A673 (cell line): ENCODE data around the gene GFY. TPM values are rescaled to one million over a fixed set of nuclear protein-coding genes. Genes with fewer than 3 reads are reported as not detected.

ENCODE experiments used
- BruUV-seq: library from RNA; stranded (reverse); fragments of 400-500 nt; replicated peaks from 2 replicates; lab custom pipeline; 2021; lab: Mats Ljungman, UMichigan
- CTCF ChIA-PET: fragments of 300-600 bp; sonication (Branson Sonifier 250); formaldehyde crosslinking; loops from one replicate; lab custom pipeline; 2022; ENCODE audit warnings: antibody characterized with exemption; lab: Charles Lee
- POLR2A ChIA-PET: fragments of 300-600 bp; sonication (Branson Sonifier 250); formaldehyde crosslinking; loops from one replicate; lab custom pipeline; 2022; ENCODE audit warnings: antibody characterized with exemption; ENCODE audit not compliant: low non-redundant PET; lab: Charles Lee
- DNase-seq: peaks from one replicate; pipeline ENCODE4 v3.0.0-alpha.2; 2015; ENCODE audit warnings: low spot score
- H3K27ac ChIP-seq: fragments of 200-600 bp; sonication (generic); 2 replicates; pipeline ENCODE4 v1.5.1; 2016; ENCODE audit warnings: mixed run types, low read depth, mild to moderate bottlenecking, mixed read lengths, antibody characterized with exemption, low read length; ENCODE audit not compliant: poor library complexity, severe bottlenecking
- H3K27me3 ChIP-seq: fragments of 200-600 bp; sonication (generic); replicated peaks from 2 replicates; pipeline ENCODE4 v1.6.1; 2017; ENCODE audit warnings: mixed run types, low read depth, mild to moderate bottlenecking, mixed read lengths, antibody characterized with exemption, low read length; ENCODE audit not compliant: insufficient read depth, poor library complexity
- H3K36me3 ChIP-seq: fragments of 200-600 bp; sonication (generic); 2 replicates; pipeline ENCODE4 v1.6.1; 2016; ENCODE audit warnings: mixed run types, mild to moderate bottlenecking, mixed read lengths, antibody characterized with exemption, low read length; ENCODE audit not compliant: insufficient read depth, poor library complexity, severe bottlenecking
- H3K4me1 ChIP-seq: fragments of 200-600 bp; sonication (generic); 2 replicates; pipeline ENCODE4 v1.6.1; 2017; ENCODE audit warnings: mixed run types, mild to moderate bottlenecking, mixed read lengths, antibody characterized with exemption, low read length; ENCODE audit not compliant: insufficient read depth, poor library complexity, severe bottlenecking
- H3K4me3 ChIP-seq: fragments of 200-600 bp; sonication (generic); 2 replicates; pipeline ENCODE4 v1.5.1; 2016; ENCODE audit warnings: low read depth, mixed run types, mild to moderate bottlenecking, mixed read lengths, low read length; ENCODE audit not compliant: poor library complexity, severe bottlenecking
- H3K9me3 ChIP-seq: fragments of 200-600 bp; sonication (generic); 2 replicates; pipeline ENCODE4 v1.6.1; 2016; ENCODE audit warnings: mixed run types, low read depth, mild to moderate bottlenecking, mixed read lengths, antibody characterized with exemption, low read length; ENCODE audit not compliant: poor library complexity, severe bottlenecking
- CTCF ChIP-seq: fragments of 300-800, 200-600 bp; sonication (generic); conservative IDR thresholded peaks from 2 replicates; pipeline ENCODE4 v1.5.1; 2017; ENCODE audit warnings: low read depth, mild to moderate bottlenecking, antibody characterized with exemption, low read length, moderate library complexity, mixed read lengths
- EZH2 ChIP-seq: fragments of 200-600 bp; sonication (generic); IDR thresholded peaks from 2 replicates; pipeline ENCODE4 v1.6.1; 2017; ENCODE audit warnings: borderline replicate concordance, low read depth, mild to moderate bottlenecking, mixed read lengths, antibody characterized with exemption, low read length; ENCODE audit not compliant: poor library complexity, severe bottlenecking
- intact Hi-C: fragments of 100-400 bp; cut with micrococcal nuclease; formaldehyde crosslinking; loops from one replicate; pipeline ENCODE4 v1.10.0; 2022; ENCODE audit not compliant: unreplicated experiment
- total RNA-seq: library from RNA; stranded (reverse); gene quantifications from 2 replicates; pipeline ENCODE4 v1.2.3, GENCODE V29; 2021

GFY gene
- total RNA-seq, 1 experiment from 2014 or later = not detected

- POLR2A ChIA-PET = no interaction called here
- Histone ChIP-seq H3K36me3 (no peaks in the 10 kb centered on the region), H3K9me3 (no peaks in the 10 kb centered on the region), H3K27me3 (peaks cover 29% of the 10 kb centered on the region), H3K4me3 (no peak overlapping the region), H3K4me1 (peaks cover 9% of the 10 kb centered on the region), H3K27ac (no peak overlapping the region)
- BruUV-seq = no TSS peak
- DNase-seq = no peak
- peak; percentile 64 for TF ChIP-seq CTCF
- no peak for TF ChIP-seq EZH2
- CTCF ChIA-PET = interaction anchor here (0.5 to 1.0 kb wide), 2 partner anchors 10 to 14 kb away, joined by 3 to 18 read pairs; partner anchors contain the start of gene SLC17A7
- intact Hi-C loops = no loop called here
These were observed 5.6 kb downstream of the GFY start for GRCh38 chr19:49430678-49431329.

GRCh38 chr19:49431330-49431749, 6.2 kb downstream of the GFY start:
- no peak for TF ChIP-seq EZH2
- TF ChIP-seq CTCF = no peak
- Histone ChIP-seq H3K9me3 (no peaks in the 10 kb centered on the region), H3K4me3 (no peak overlapping the region), H3K4me1 (peaks cover 4% of the 10 kb centered on the region), H3K27me3 (peaks cover 24% of the 10 kb centered on the region), H3K36me3 (no peaks in the 10 kb centered on the region), H3K27ac (no peak overlapping the region)
- POLR2A ChIA-PET = no interaction called here
- intact Hi-C loops = no loop called here
- DNase-seq = no peak
- BruUV-seq = no TSS peak
- CTCF ChIA-PET = interaction anchor here (0.5 to 1.0 kb wide), 3 partner anchors 10 to 675 kb away, joined by 3 to 18 read pairs (median 4); partner anchors contain the start of gene SLC17A7

- no peak for TF ChIP-seq CTCF
- no peak for TF ChIP-seq EZH2
- no TSS peak for BruUV-seq
- ChIA-PET POLR2A (no interaction called here), CTCF (interaction anchor here (0.7 to 1.0 kb wide), 2 partner anchors 9 to 676 kb away, joined by 3 to 4 read pairs; partner anchors contain the start of gene SLC17A7)
- Histone ChIP-seq H3K27ac (no peak overlapping the region), H3K4me3 (no peak overlapping the region), H3K9me3 (no peaks in the 10 kb centered on the region), H3K36me3 (no peaks in the 10 kb centered on the region), H3K27me3 (peaks cover 13% of the 10 kb centered on the region), H3K4me1 (no peaks in the 10 kb centered on the region)
- intact Hi-C loops = no loop called here
- no peak for DNase-seq
These were observed 7.2 kb downstream of the GFY start for GRCh38 chr19:49432141-49433073.
